Measurements from ENCODE around the gene RECK.

Gene RECK

GRCh38 chr9:36151316-36152210, 114.8 kb downstream of the RECK start:
- Histone ChIP-seq H3K36me3 (ENCODE audit: low read depth) (no peaks in the 10 kb centered on the region), H3K4me1 (ENCODE audit: insufficient read depth, poor library complexity, severe bottlenecking) (peaks cover 29% of the 10 kb centered on the region), H3K9me3 (ENCODE audit: severe bottlenecking) (no peaks in the 10 kb centered on the region), H3K27ac (ENCODE audit: poor library complexity, severe bottlenecking) (peak overlapping the region; percentile 9), H3K4me3 (ENCODE audit: severe bottlenecking) (no peak overlapping the region), H3K27me3 (ENCODE audit: insufficient read depth, poor library complexity, severe bottlenecking) (no peaks in the 10 kb centered on the region)
- DNase-seq (ENCODE audit: low spot score) (no peak), ATAC-seq (ENCODE audit: low read depth) (peak; percentile 38; the same call in 2 of the 3 replicates)
- no peak for TF ChIP-seq CTCF (IDR thresholded peaks at IDR 0.05; ENCODE audit: poor library complexity, severe bottlenecking)

GRCh38 chr9:36152741-36153438, 116.2 kb downstream of the RECK start:
- Histone ChIP-seq H3K4me3 (ENCODE audit: severe bottlenecking) (no peak overlapping the region), H3K27me3 (ENCODE audit: insufficient read depth, poor library complexity, severe bottlenecking) (no peaks in the 10 kb centered on the region), H3K9me3 (ENCODE audit: severe bottlenecking) (peaks cover 2% of the 10 kb centered on the region), H3K27ac (ENCODE audit: poor library complexity, severe bottlenecking) (no peak overlapping the region), H3K36me3 (ENCODE audit: low read depth) (no peaks in the 10 kb centered on the region), H3K4me1 (ENCODE audit: insufficient read depth, poor library complexity, severe bottlenecking) (peaks cover 29% of the 10 kb centered on the region)
- DNase-seq (ENCODE audit: low spot score), result no peak
- ATAC-seq (ENCODE audit: low read depth), result no peak
- no peak for TF ChIP-seq CTCF (IDR thresholded peaks at IDR 0.05; ENCODE audit: poor library complexity, severe bottlenecking)

GRCh38 chr9:36153746-36154145, 117.0 kb downstream of the RECK start:
- no peak for TF ChIP-seq CTCF (IDR thresholded peaks at IDR 0.05; ENCODE audit: poor library complexity, severe bottlenecking)
- H3K9me3 ChIP-seq (ENCODE audit: severe bottlenecking), result peaks cover 2% of the 10 kb centered on the region
- no peaks in the 10 kb centered on the region for H3K36me3 ChIP-seq (ENCODE audit: low read depth)
- DNase-seq (ENCODE audit: low spot score), result no peak
- peaks cover 23% of the 10 kb centered on the region for H3K4me1 ChIP-seq (ENCODE audit: insufficient read depth, poor library complexity, severe bottlenecking)
- H3K27ac ChIP-seq (ENCODE audit: poor library complexity, severe bottlenecking), result peak overlapping the region; percentile 44
- no peaks in the 10 kb centered on the region for H3K27me3 ChIP-seq (ENCODE audit: insufficient read depth, poor library complexity, severe bottlenecking)
- no peak overlapping the region for H3K4me3 ChIP-seq (ENCODE audit: severe bottlenecking)
- ATAC-seq (ENCODE audit: low read depth), result no peak

GRCh38 chr9:36154331-36154952, 117.7 kb downstream of the RECK start:
- Histone ChIP-seq H3K27ac (ENCODE audit: poor library complexity, severe bottlenecking) (peak overlapping the region; percentile 44), H3K4me3 (ENCODE audit: severe bottlenecking) (no peak overlapping the region), H3K36me3 (ENCODE audit: low read depth) (no peaks in the 10 kb centered on the region), H3K4me1 (ENCODE audit: insufficient read depth, poor library complexity, severe bottlenecking) (peaks cover 16% of the 10 kb centered on the region), H3K27me3 (ENCODE audit: insufficient read depth, poor library complexity, severe bottlenecking) (no peaks in the 10 kb centered on the region), H3K9me3 (ENCODE audit: severe bottlenecking) (peaks cover 2% of the 10 kb centered on the region)
- TF ChIP-seq CTCF (IDR thresholded peaks at IDR 0.05; ENCODE audit: poor library complexity, severe bottlenecking), result no peak
- ATAC-seq (ENCODE audit: low read depth), result peak; percentile 39; the same call in 2 of the 3 replicates
- DNase-seq (ENCODE audit: low spot score), result no peak
